ENCODE results near the gene KCNN1. TPM values are rescaled to one million over a fixed set of nuclear protein-coding genes. Genes with fewer than 3 reads are reported as not detected.

Gene KCNN1
- total RNA-seq, 1 experiment from 2014 or later = 0.61 TPM

GRCh38 chr19:18009412-18010066 lies 42.6 kb downstream of the KCNN1 start:
- Histone ChIP-seq H2AFZ (ENCODE audit: low read depth, low read length, poor library complexity, severe bottlenecking) (no peak overlapping the region), H3K4me2 (ENCODE audit: low read length) (no peak overlapping the region), H4K20me1 (ENCODE audit: insufficient read depth) (no peaks in the 10 kb centered on the region), H3K9me3 (ENCODE audit: control insufficient read depth in 1 of 2, insufficient read depth in 1 of 2, low read depth in 1 of 2, low read length in 2 of 2) (no peaks in the 10 kb centered on the region), H3K27ac (ENCODE audit: low read depth, low read length) (no peak overlapping the region), H3K27me3 (ENCODE audit: insufficient read depth, low read length) (no peaks in the 10 kb centered on the region), H3K36me3 (ENCODE audit: control insufficient read depth in 1 of 2, insufficient read depth in 2 of 2, low read length in 2 of 2) (peaks cover 31 to 47% of the 10 kb centered on the region in 2 experiments), H3K4me3 (replicated peaks in 1 of 2; ENCODE audit: low read depth in 1 of 2, low read length in 2 of 2) (no peak overlapping the region), H3K4me1 (ENCODE audit: control insufficient read depth in 1 of 2, insufficient read depth in 2 of 2, low read length in 2 of 2) (peaks cover 2 to 13% of the 10 kb centered on the region in 2 experiments; a peak in 3 of 4 replicates), H3K79me2 (ENCODE audit: insufficient read depth, low read length) (peaks cover 27% of the 10 kb centered on the region), H3K9ac (ENCODE audit: low read length) (no peak overlapping the region), H3K9me2 (ENCODE audit: insufficient read depth) (no peaks in the 10 kb centered on the region)
- intact Hi-C loops (cut with micrococcal nuclease) = loop anchor here (10.0 kb wide), 1 partner anchor 145 kb away; the partner anchor contains the start of gene PIK3R2
- ChIA-PET RAD21 (ENCODE audit: low non-redundant PET in 1 of 2, low total read pairs in 2 of 2, uncharacterized antibody in 2 of 2, unreplicated experiment in 2 of 2) (no interaction called here), CTCF (no interaction called here), POLR2A (no interaction called here)
- DNase-seq (ENCODE audit: low read depth, low spot score) (no peak), ATAC-seq (no peak)
- BruUV-seq (replicated peaks) = no TSS peak
- TF ChIP-seq MAX (IDR thresholded peaks at IDR 0.05) = no peak

- H4K20me1 ChIP-seq (ENCODE audit: insufficient read depth) = no peaks in the 10 kb centered on the region
- ChIA-PET RAD21 (ENCODE audit: low non-redundant PET in 1 of 2, low total read pairs in 2 of 2, uncharacterized antibody in 2 of 2, unreplicated experiment in 2 of 2) (no interaction called here), POLR2A (no interaction called here), CTCF (no interaction called here)
- H3K9me2 ChIP-seq (ENCODE audit: insufficient read depth) = no peaks in the 10 kb centered on the region
- DNase-seq (ENCODE audit: low read depth, low spot score) = no peak
- peaks cover 2 to 13% of the 10 kb centered on the region in 2 experiments; a peak in 3 of 4 replicates for H3K4me1 ChIP-seq (ENCODE audit: control insufficient read depth in 1 of 2, insufficient read depth in 2 of 2, low read length in 2 of 2)
- no peaks in the 10 kb centered on the region for H3K9me3 ChIP-seq (ENCODE audit: control insufficient read depth in 1 of 2, insufficient read depth in 1 of 2, low read depth in 1 of 2, low read length in 2 of 2)
- H3K4me2 ChIP-seq (ENCODE audit: low read length) = no peak overlapping the region
- intact Hi-C loops (cut with micrococcal nuclease) = no loop called here
- H3K27ac ChIP-seq (ENCODE audit: low read depth, low read length) = no peak overlapping the region
- no peaks in the 10 kb centered on the region for H3K27me3 ChIP-seq (ENCODE audit: insufficient read depth, low read length)
- no TSS peak for BruUV-seq (replicated peaks)
- H3K79me2 ChIP-seq (ENCODE audit: insufficient read depth, low read length) = peaks cover 27% of the 10 kb centered on the region
- peaks cover 31 to 47% of the 10 kb centered on the region in 2 experiments for H3K36me3 ChIP-seq (ENCODE audit: control insufficient read depth in 1 of 2, insufficient read depth in 2 of 2, low read length in 2 of 2)
- no peak overlapping the region for H3K4me3 ChIP-seq (replicated peaks in 1 of 2; ENCODE audit: low read depth in 1 of 2, low read length in 2 of 2)
- no peak for ATAC-seq
- TF ChIP-seq SRF (IDR thresholded peaks at IDR 0.05; ENCODE audit: low read depth) (no peak), EZH2 (IDR thresholded peaks at IDR 0.05) (no peak), CTCF (IDR thresholded peaks at IDR 0.05 in 2 of 3, conservative IDR thresholded peaks at IDR 0.05 in 1 of 3; ENCODE audit: borderline replicate concordance in 1 of 3, insufficient read depth in 1 of 3, low read depth in 2 of 3, low read length in 2 of 3) (no peak), ELF1 (IDR thresholded peaks at IDR 0.05; ENCODE audit: borderline replicate concordance, low read depth) (no peak), RAD21 (IDR thresholded peaks at IDR 0.05; ENCODE audit: low read depth) (no peak), ZFX (IDR thresholded peaks at IDR 0.05) (no peak), CEBPB (IDR thresholded peaks at IDR 0.05; ENCODE audit: low read depth) (no peak), EZH2phosphoT487 (IDR thresholded peaks at IDR 0.05; ENCODE audit: borderline replicate concordance) (no peak)
- no peak overlapping the region for H3K9ac ChIP-seq (ENCODE audit: low read length)
- H2AFZ ChIP-seq (ENCODE audit: low read depth, low read length, poor library complexity, severe bottlenecking) = no peak overlapping the region
Observed at GRCh38 chr19:18010149-18010548, 43.2 kb downstream of the KCNN1 start.

Data from HCT116 (cell line).